Nephron (organoid): ENCODE measurements around the gene HAPLN3.

Experiments used
- H3K27ac Mint-ChIP-seq, 3 experiments: 2 replicates each; pipeline ENCODE4 v1.8.0; 2020; ENCODE audit warnings: mixed read lengths in 3 of 3, mild to moderate bottlenecking in 2 of 3, moderate library complexity in 1 of 3
- H3K27me3 Mint-ChIP-seq: 2 replicates; pipeline ENCODE4 v1.8.0; 2021; ENCODE audit warnings: low read depth, mild to moderate bottlenecking, moderate library complexity, mixed read lengths
- H3K36me3 Mint-ChIP-seq: 2 replicates; pipeline ENCODE4 v1.8.0; 2020; ENCODE audit warnings: low read depth, mixed read lengths
- H3K4me1 Mint-ChIP-seq: 2 replicates; pipeline ENCODE4 v1.8.0; 2020; ENCODE audit warnings: mixed read lengths
- H3K4me3 Mint-ChIP-seq, 3 experiments: 2 replicates each; pipeline ENCODE4 v1.8.0; 2020; ENCODE audit warnings: mild to moderate bottlenecking in 3 of 3, mixed read lengths in 3 of 3, moderate library complexity in 2 of 3
- H3K9me3 Mint-ChIP-seq: 2 replicates; pipeline ENCODE4 v1.8.0; 2020; ENCODE audit warnings: mixed read lengths
- CTCF ChIP-seq, 3 experiments: fragments of 200-600 bp; sonication (generic); IDR thresholded peaks; one replicate each; pipeline ENCODE4 v1.5.0; 2021; ENCODE audit warnings: antibody characterized with exemption in 3 of 3; ENCODE audit not compliant: unreplicated experiment in 3 of 3

HAPLN3 gene

GRCh38 chr15:88920186-88920891, 25.0 kb upstream of the HAPLN3 start:
- no peak for TF ChIP-seq CTCF (IDR thresholded peaks at IDR 0.05; ENCODE audit: unreplicated experiment in 3 of 3)
- no peak overlapping the region for H3K27ac Mint-ChIP-seq

GRCh38 chr15:88918738-88919137, 23.4 kb upstream of the HAPLN3 start:
- H3K27ac Mint-ChIP-seq = no peak overlapping the region
- H3K4me3 Mint-ChIP-seq = no peak overlapping the region
- no peaks in the 10 kb centered on the region for H3K9me3 Mint-ChIP-seq
- no peaks in the 10 kb centered on the region for H3K36me3 Mint-ChIP-seq
- TF ChIP-seq CTCF (IDR thresholded peaks at IDR 0.05; ENCODE audit: unreplicated experiment in 3 of 3) = no peak
- peaks cover 12% of the 10 kb centered on the region for H3K4me1 Mint-ChIP-seq
- peaks cover 17% of the 10 kb centered on the region for H3K27me3 Mint-ChIP-seq

More at GRCh38 chr15:88920186-88920891, 25.0 kb upstream of the HAPLN3 start:
- Mint-ChIP-seq H3K27me3 (peaks cover 17% of the 10 kb centered on the region), H3K4me1 (peaks cover 11% of the 10 kb centered on the region), H3K36me3 (no peaks in the 10 kb centered on the region), H3K4me3 (no peak overlapping the region), H3K9me3 (no peaks in the 10 kb centered on the region)

DNA sequence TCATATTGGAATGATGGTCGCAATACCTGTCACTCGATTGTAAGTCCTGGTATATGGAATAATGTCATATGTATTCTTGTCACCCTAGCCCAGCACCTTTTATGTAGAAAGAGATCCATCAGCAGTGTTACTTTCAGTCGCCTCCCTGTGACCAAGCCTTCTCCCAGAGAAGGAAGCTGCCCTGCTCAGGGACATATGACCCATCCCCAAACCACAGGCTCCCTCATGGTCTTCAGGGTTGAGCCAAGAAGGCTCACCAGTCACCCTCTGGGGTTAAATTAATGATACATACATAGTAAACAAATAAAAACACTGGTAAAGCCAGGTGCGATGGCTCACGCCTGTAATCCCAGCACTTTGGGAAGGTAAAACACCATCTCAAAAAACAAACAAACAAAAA, 22.4 kb upstream of the HAPLN3 start:
- peaks cover 17% of the 10 kb centered on the region for H3K4me1 Mint-ChIP-seq
- H3K27me3 Mint-ChIP-seq = peaks cover 17% of the 10 kb centered on the region
- H3K36me3 Mint-ChIP-seq = no peaks in the 10 kb centered on the region
- no peak overlapping the region for H3K4me3 Mint-ChIP-seq
- TF ChIP-seq CTCF (IDR thresholded peaks at IDR 0.05; ENCODE audit: unreplicated experiment in 3 of 3) = no peak
- no peak overlapping the region for H3K27ac Mint-ChIP-seq
- H3K9me3 Mint-ChIP-seq = no peaks in the 10 kb centered on the region

- Mint-ChIP-seq H3K4me3 (no peak overlapping the region), H3K27ac (no peak overlapping the region), H3K36me3 (no peaks in the 10 kb centered on the region), H3K4me1 (peaks cover 35% of the 10 kb centered on the region), H3K9me3 (no peaks in the 10 kb centered on the region), H3K27me3 (peaks cover 22% of the 10 kb centered on the region)
- no peak for TF ChIP-seq CTCF (IDR thresholded peaks at IDR 0.05; ENCODE audit: unreplicated experiment in 3 of 3)
Measured at GRCh38 chr15:88915354-88915753, 20.0 kb upstream of the HAPLN3 start.

GRCh38 chr15:88913850-88914169, 18.5 kb upstream of the HAPLN3 start:
- peak overlapping the region; percentile 94 to 97 (median 94) for H3K4me3 Mint-ChIP-seq
- H3K9me3 Mint-ChIP-seq = no peaks in the 10 kb centered on the region
- TF ChIP-seq CTCF (IDR thresholded peaks at IDR 0.05; ENCODE audit: unreplicated experiment in 3 of 3) = no peak

More at GRCh38 chr15:88913850-88914169, 18.5 kb upstream of the HAPLN3 start:
- peaks cover 41% of the 10 kb centered on the region for H3K4me1 Mint-ChIP-seq
- peak overlapping the region; percentile 79 to 82 (median 80) for H3K27ac Mint-ChIP-seq
- peaks cover 18% of the 10 kb centered on the region for H3K27me3 Mint-ChIP-seq
- peaks cover 8% of the 10 kb centered on the region for H3K36me3 Mint-ChIP-seq
